Measurements from ENCODE around the gene FPGS. TPM values are rescaled to one million over a fixed set of nuclear protein-coding genes. Genes with fewer than 3 reads are reported as not detected.

FPGS gene
- total RNA-seq, 4 donors from 2014 or later = 87.1 to 167 (median 99.5) TPM

GRCh38 chr9:127846443-127847177, 43.9 kb downstream of the FPGS start:
- no peak for TF ChIP-seq CTCF (IDR thresholded peaks at IDR 0.05)
- ATAC-seq (ENCODE audit: low FRiP score) (no peak), DNase-seq (ENCODE audit: low spot score) (no peak)

- DNase-seq (ENCODE audit: low spot score) (no peak), ATAC-seq (ENCODE audit: low FRiP score) (no peak)
- TF ChIP-seq CTCF (IDR thresholded peaks at IDR 0.05) = no peak
Measured at GRCh38 chr9:127847178-127847510, 44.5 kb downstream of the FPGS start.

GRCh38 chr9:127847833-127848755, 45.4 kb downstream of the FPGS start:
- DNase-seq (ENCODE audit: low spot score) (no peak), ATAC-seq (ENCODE audit: low FRiP score) (no peak)
- no peak for TF ChIP-seq CTCF (IDR thresholded peaks at IDR 0.05)

GRCh38 chr9:127848756-127849504, 46.2 kb downstream of the FPGS start:
- TF ChIP-seq CTCF (IDR thresholded peaks at IDR 0.05) = no peak
- no peak for ATAC-seq (ENCODE audit: low FRiP score)
- DNase-seq (ENCODE audit: low spot score) = no peak

GRCh38 chr9:127850286-127850830, 47.7 kb downstream of the FPGS start:
- no peak for ATAC-seq (ENCODE audit: low FRiP score)
- no peak for TF ChIP-seq CTCF (IDR thresholded peaks at IDR 0.05)
- DNase-seq (ENCODE audit: low spot score) = no peak

- no peak for TF ChIP-seq CTCF (IDR thresholded peaks at IDR 0.05)
- ATAC-seq (ENCODE audit: low FRiP score) = no peak
- no peak for DNase-seq (ENCODE audit: low spot score)
Measured at GRCh38 chr9:127852829-127853228, 50.1 kb downstream of the FPGS start.

Data from omental fat pad (tissue), 4 donors.